Measurements from ENCODE around the gene CEACAM1.
"Not testable (repeated sequence)": the region's sequence is repeated elsewhere in the genome, so short reads cannot be mapped to it uniquely, and the experiment has no call there.

CEACAM1 gene

DNA sequence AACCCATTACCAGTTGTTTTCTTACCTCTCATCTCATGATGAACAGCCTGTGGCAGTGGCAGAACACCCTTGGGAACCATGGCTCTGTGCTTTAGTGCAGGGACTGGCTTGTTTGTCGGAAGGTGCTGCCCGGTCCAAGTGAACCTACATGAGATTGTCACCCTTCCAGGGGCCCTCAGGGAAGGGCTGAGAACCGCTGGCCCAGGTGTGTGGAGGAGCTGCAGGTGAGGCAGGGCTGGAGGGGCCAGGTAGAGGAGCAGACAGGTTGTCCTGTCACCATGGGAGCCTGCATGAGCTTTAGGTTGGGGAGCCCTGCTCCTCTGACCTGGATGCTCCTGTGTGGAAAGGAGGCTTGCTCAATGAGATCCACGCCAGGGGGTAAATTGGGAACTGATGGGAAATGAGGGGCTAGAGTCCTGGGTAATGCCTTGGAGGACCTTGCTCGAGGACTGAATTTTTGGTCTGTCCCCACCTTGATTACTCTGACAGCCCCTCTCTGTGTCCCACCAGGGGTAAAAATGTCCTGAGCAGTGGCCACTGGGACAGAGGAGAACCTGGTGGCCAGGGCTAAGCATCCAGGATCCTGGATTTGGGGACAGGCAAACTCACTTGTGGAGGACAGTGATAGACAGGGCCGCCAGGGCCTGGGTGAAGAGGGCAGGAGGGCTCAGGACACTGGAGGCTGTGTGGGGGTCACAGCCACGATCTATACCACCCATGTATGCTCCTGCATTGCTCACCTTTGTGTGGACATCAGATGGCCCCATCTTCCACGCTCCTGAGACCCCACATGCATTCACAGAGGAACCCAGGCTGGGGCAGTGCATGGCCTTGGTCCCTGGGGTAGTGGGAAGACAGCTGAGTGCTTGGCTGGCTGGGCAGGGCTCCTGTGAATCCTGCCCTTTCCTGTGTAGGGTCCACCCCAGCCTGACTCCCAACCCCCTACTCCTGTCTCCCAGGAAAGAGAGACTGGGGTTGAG is 24.1 kb upstream of the CEACAM1 start:
- DNase-seq, result no peak

DNA sequence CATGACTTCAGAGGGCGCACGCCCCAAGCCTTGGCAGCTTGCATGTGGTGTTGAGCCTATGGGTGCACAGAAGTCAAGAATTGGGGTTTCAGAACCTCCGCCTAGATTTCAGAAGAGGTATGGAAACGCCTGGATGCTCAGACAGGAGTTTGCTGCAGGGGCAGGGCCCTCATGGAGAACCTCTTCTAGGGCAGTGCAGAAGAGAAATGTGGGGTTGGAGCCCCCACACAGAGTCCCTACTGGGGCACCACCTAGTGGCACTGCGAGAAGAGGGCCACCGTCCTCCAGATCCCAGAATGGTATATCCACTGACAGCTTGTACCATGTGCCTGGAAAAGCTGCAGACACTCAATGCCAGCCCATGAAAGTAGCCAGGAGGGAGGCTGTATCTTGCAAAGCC is 22.2 kb upstream of the CEACAM1 start:
- DNase-seq; in situ Hi-C loops (cut with MboI; ENCODE audit: low pct_unique_long_range_greater_than_20kb, low sequenced_read_pairs): not testable (repeated sequence)

More for the DNA sequence above, 24.1 kb upstream of the CEACAM1 start:
- in situ Hi-C loops (cut with MboI; ENCODE audit: low pct_unique_long_range_greater_than_20kb, low sequenced_read_pairs), result no loop called here

DNA sequence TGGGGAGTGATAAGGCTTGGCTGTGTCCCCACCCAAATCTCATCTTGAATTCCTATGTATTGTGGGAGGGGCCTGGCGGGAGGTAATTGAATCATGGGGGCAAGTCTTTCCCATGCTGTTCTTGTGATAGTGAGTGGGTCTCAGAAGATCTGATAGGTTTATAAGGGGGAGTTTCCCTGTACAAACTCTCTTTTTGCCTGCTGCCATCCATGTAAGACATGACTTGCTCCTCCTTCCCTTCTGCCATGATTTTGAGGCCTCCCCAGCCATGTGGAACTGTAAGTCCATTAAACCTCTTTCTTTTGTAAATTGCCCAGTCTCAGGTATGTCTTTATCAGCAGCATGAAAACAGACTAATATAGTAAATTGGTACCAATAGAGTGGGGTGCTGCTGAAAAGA is 20.8 kb upstream of the CEACAM1 start:
- in situ Hi-C loops (cut with MboI; ENCODE audit: low pct_unique_long_range_greater_than_20kb, low sequenced_read_pairs); DNase-seq: not testable (repeated sequence)

DNA sequence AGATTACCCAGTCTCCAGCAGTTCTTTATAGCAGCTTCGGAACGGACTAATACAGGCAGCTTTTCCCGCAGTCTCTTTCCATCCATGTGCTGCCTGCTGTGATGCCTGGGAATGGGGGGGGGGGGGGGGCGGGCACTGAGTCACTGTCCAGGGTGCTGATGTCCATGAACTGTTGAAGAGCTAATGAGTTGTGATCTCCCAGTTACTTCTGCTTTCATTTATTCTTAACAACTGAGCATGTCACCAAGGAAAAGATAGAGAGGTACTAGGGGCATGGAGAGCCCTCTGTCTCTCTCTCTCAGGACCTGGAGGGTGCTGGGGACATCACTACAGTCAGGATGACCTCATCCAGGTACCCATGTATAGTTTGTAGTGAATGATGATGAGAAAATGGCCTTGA is 20.3 kb upstream of the CEACAM1 start:
- in situ Hi-C loops (cut with MboI; ENCODE audit: low pct_unique_long_range_greater_than_20kb, low sequenced_read_pairs), result no loop called here

DNA sequence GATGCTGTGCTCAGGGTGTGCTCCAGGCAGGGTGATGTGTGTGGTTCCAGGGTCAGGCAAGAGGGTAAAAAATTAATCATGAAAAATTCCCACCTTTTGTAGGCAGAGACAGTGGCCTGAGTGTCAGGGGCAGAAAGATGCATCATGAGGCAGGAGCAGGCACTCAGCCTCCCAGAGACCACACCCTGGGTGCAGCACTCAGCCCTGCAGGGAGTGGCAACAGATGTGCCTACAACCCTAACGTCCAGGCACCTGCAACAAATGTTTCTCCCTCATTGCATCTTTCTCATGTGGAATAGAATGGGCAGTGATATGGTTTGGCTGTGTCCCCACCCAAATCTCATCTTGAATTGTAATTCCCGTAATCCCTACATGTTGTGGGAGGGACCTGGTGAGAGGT is 19.6 kb upstream of the CEACAM1 start:
- DNase-seq, result no peak
- in situ Hi-C loops (cut with MboI; ENCODE audit: low pct_unique_long_range_greater_than_20kb, low sequenced_read_pairs), result no loop called here

More for the DNA sequence above, 20.3 kb upstream of the CEACAM1 start:
- DNase-seq, result no peak

DNA sequence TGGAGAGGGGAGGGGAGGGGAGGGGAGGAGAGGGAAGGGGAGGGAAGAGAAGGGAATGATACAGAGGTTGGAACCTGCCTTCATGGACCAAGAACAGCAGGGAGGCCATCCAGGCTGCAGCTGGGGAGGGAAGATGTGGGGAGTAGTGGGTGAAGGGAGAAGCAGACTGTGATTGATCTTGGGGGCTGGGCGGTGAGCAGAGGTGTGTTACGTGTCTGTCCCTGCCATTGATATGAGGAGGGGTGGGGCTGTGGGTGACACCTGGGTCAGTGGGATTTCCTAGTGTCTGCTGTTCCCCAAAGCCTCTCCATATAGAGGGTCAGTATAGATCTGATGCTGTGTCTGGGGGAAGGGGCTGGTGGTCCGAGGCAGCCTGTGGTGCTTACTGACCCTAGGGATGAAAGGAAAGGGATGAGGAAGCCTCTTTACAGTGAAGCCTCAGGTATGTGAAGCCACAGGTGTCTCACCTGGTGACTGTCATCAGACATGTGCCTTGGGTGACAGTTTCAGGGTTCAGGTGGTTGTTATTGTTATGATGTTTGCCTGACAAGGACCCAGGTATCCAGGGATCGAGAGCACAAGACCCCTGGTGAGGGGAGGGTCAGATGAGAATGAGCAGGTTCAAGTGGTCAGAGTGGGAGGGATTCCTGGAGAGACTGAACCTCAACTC is 18.7 kb upstream of the CEACAM1 start:
- in situ Hi-C loops (cut with MboI; ENCODE audit: low pct_unique_long_range_greater_than_20kb, low sequenced_read_pairs), result no loop called here
- no peak for DNase-seq

DNA sequence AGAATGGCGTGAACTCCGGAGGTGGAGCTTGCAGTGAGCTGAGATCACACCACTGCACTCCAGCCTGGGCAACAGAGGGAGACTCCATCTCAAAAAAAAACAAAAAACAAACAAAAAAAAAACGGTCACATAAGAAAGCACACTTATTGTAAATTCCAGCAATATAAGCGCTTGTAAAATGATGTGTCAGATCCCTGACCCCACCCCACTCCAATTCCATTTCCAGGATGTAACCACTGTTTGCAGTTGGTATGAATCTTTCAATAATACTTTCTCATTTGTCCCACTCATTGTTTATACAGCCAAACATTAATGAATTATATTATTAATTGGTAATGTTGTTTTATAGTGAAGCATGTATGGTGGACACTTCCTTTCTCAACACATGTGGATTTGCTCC is 15.9 kb upstream of the CEACAM1 start:
- no peak for DNase-seq
- in situ Hi-C loops (cut with MboI; ENCODE audit: low pct_unique_long_range_greater_than_20kb, low sequenced_read_pairs), result no loop called here

DNA sequence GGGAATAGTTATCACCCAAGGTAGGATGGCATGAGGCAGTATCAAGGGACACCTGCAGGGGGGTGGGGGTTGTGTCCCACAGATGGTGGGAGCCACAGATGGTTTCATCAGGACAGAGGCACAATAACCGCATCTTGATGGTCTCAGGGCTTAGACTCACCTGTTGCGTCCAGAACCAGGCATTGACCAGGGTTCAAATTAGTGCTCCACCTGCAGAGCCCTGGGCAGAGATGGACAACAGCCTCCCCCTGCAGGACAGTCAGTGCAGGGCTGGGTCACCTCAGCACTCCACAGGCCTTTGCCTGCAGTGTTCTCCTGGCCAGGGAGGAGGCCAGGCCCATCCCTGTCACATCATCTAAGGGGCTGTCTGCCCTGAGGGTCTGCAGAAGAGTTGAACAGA is 14.5 kb upstream of the CEACAM1 start:
- in situ Hi-C loops (cut with MboI; ENCODE audit: low pct_unique_long_range_greater_than_20kb, low sequenced_read_pairs), result no loop called here
- no peak for DNase-seq

DNA sequence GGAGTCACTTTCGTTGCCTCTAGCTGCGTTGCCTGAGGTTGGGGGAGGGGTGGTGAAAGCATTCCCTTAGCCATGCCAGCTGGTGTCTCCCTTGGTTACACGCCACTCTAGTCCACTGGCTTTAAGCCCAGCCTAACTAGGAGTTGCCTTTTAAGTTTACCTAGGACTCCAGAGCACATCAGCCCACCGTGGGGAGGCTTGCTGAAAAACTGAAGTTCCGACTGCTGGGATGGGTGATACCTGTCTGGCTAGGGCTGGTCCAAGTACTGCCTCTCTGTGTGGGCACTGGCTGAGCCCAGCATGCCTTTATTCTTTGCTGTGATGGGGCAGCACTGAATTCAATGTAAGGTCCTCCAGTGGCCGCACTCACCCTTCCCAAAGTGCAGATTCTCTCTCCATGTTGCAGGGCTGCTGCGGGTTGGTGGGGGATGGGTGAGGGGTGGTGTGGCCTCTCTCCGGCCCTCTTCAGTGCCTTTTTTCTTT is 11.8 kb upstream of the CEACAM1 start:
- in situ Hi-C loops (cut with MboI; ENCODE audit: low pct_unique_long_range_greater_than_20kb, low sequenced_read_pairs), result no loop called here
- no peak for DNase-seq

DNA sequence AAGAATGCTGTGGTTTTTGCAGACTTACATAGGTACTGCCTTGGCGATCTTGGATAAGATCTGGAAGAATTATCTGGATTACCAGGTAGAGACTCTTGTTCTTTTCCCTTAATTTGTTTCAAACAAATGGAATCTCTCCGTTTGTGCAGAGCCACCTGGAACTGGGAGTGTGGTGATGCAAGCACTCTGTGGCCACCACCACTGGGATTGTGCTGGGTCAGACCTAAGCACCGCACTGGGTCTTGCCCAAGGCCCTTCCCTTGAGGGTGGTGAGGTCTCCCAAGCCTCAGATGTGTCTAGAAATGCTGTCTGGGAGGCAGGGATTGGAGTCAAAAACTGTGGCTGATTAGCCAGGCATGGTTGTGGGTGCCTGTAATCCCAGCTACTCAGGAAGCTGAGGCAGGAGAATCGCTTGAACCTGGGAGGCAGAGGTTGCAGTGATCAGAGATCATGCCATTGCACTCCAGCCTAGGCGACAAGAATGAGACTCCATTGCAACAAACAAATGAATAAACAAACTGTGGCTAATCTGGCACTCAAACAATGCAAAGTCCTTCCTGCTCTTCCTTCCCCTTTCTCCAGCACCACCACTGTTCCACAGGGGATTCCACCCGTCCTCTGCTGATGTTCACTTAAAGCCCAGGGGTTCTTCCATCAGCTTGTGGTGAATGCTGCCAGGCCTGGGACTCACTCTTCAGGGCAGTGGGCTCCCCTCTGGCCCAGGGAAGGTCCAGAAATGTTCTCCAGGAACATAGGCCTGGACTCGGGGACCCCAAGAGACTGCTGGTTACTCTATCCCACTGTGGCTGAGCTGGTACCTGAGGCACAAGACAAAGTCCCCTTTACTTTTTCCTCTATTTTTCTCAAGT is 10.8 kb upstream of the CEACAM1 start:
- DNase-seq, result no peak
- in situ Hi-C loops (cut with MboI; ENCODE audit: low pct_unique_long_range_greater_than_20kb, low sequenced_read_pairs), result no loop called here

DNA sequence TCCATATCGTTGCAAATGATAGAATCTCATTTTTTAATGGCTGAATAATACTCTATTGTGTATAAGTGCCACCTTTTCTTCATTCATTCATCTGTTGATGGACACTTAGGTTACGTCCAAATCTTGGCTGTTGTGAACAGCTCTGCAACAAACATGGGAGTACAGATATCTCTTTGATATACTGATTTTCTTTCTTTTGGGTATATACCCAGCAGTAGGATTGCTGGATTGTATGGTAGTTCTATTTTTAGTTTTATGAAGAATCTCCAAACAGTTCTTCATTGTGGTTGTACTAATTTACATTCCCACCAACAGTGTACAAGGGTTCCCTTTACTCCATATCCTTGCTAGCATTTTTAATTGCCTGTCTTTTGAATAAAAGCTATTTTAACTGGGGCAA is 7.0 kb upstream of the CEACAM1 start:
- DNase-seq; in situ Hi-C loops (cut with MboI; ENCODE audit: low pct_unique_long_range_greater_than_20kb, low sequenced_read_pairs): not testable (repeated sequence)

DNA sequence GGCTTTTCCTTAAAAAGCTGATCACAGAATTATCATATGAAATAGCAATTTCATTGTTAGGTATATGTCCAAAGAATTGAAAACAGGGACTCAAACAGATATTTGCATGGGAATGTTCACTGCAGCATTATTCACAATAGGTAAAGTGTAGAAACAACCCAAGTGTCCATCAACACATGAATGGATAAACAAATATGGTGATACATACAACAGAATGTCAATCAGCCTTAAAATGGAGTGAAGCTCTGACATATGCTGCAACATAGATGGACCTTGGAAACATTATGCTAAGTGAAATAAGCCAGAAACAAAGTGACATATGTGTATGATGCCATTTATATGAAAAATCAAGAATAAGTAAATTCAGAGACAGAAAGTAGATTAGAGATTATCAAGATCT is 6.1 kb upstream of the CEACAM1 start:
- no peak for DNase-seq
- in situ Hi-C loops (cut with MboI; ENCODE audit: low pct_unique_long_range_greater_than_20kb, low sequenced_read_pairs), result no loop called here

DNA sequence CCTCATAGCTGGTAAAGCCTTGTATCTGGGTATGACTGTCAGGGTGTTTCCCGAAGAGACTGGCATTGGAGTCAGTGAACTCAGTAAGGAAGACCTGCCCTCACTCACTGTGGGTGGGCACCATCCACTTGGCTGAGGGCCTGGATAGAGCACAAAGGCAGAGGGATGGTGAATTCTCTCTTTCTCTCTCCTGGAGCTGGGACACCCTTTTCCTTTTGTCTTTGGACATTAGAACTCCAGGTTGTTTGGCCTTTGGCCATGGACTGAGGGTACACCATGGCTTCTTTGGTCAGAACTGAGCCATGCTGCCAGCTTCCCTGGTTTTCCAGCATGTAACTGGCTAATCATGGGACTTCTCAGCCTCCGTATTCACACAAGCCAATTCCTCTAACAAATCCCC is 4.6 kb upstream of the CEACAM1 start:
- in situ Hi-C loops (cut with MboI; ENCODE audit: low pct_unique_long_range_greater_than_20kb, low sequenced_read_pairs), result no loop called here

DNA sequence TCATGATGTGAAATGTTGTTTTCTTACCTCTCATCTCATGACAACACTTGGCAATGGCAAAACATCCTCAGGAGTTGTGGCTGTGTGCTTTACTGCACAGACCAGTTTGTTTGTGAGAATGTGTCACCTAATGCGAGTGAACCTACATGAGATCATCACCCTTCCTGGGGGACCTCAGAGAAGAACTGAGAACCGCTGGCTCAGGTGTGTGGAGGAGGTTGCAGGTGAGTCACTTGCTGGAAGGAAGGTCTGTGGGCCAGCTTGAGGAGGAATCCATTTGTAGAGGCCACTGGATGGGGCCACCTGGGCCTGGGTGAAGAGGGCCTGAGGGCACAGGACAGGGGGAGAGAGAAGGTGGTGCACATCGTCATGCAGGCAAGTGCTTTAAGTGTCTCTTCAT is 3.0 kb upstream of the CEACAM1 start:
- in situ Hi-C loops (cut with MboI; ENCODE audit: low pct_unique_long_range_greater_than_20kb, low sequenced_read_pairs), result no loop called here
- no peak for DNase-seq

More for the DNA sequence above, 4.6 kb upstream of the CEACAM1 start:
- no peak for DNase-seq

DNA sequence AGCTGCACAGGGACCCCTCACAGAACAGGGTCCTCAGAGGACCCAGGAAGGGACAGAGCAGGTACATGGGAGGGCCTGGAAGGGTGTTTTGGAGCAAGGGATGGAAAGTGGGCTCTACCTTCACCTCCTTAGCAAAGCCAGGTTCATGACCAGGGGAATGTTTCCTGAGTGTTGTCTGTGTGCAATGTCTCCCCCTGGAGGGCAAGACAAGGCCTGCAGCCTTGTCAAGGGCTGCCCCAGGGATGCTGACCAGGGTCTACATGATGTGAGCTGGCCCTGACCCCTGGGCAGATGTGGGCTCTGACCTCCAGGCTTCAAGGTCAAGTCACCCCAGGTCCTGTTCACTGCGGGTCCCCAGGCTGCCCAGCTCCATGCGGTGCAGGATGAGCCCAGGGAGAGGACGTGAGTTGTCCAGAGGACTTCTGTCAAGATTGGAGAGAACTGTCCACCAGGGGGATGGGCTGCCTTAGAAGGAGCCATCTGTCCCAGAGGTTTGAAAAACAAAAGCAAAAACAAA is 1.0 kb upstream of the CEACAM1 start:
- in situ Hi-C loops (cut with MboI; ENCODE audit: low pct_unique_long_range_greater_than_20kb, low sequenced_read_pairs), result no loop called here
- DNase-seq, result peak; percentile 49

DNA sequence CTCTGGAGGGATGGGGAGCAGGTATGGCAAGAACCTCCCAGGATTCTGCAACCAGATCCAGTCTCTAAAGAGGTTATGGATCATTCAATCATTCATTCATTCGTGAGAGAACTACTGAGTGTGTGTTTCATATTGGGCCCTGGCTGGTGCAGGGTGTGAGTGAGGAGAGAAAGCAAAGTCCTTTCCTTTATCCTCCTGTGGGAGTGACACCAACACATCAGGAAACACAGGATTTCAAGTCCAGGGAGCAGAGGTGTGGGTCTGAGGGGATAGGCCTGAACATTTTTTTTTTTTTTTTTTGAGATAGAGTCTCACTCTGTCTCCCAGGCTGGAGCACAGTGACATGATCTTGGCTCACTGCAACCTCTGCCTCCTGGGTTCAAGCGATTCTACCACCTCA is 3.3 kb downstream of the CEACAM1 start:
- in situ Hi-C loops (cut with MboI; ENCODE audit: low pct_unique_long_range_greater_than_20kb, low sequenced_read_pairs), result no loop called here
- DNase-seq, result no peak

DNA sequence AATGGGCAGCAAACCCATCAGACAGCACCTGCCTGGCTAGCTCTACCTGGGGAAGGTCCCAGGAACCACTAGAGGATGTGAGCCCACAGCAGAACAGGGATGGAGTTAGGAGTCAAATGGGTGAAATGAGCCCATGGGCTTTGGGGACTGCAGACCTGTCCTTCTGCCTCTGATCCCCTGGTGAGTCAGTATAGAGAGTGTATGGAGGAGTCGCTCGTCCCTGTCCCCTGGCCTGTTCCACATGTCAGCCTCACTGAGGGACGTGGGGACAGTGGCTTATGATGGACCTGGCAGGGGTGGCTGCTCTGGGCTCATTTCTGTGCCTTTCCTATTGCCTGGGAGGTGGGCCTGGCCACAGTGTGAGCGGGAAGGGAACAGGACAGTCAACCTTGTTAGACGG is 4.0 kb downstream of the CEACAM1 start:
- in situ Hi-C loops (cut with MboI; ENCODE audit: low pct_unique_long_range_greater_than_20kb, low sequenced_read_pairs), result no loop called here
- no peak for DNase-seq

DNA sequence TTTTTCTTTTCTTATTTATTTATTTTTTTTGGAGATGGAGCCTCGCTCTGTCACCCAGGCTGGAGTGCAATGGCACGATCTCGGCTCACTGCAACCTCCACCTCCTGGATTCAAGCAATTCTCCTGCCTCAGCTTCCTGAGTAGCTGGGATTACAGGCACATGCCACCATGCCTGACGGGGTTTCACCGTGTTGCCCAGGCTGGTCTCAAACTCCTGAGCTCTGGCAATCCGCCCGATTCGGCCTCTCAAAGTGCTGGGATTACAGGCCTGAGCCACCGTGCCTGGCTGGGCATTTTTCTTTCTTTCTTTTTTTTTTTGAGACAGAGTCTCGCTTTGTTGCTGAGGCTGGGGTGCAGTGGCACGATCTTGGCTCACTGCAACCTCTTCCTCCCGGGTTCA is 6.0 kb downstream of the CEACAM1 start:
- DNase-seq; in situ Hi-C loops (cut with MboI; ENCODE audit: low pct_unique_long_range_greater_than_20kb, low sequenced_read_pairs): not testable (repeated sequence)

DNA sequence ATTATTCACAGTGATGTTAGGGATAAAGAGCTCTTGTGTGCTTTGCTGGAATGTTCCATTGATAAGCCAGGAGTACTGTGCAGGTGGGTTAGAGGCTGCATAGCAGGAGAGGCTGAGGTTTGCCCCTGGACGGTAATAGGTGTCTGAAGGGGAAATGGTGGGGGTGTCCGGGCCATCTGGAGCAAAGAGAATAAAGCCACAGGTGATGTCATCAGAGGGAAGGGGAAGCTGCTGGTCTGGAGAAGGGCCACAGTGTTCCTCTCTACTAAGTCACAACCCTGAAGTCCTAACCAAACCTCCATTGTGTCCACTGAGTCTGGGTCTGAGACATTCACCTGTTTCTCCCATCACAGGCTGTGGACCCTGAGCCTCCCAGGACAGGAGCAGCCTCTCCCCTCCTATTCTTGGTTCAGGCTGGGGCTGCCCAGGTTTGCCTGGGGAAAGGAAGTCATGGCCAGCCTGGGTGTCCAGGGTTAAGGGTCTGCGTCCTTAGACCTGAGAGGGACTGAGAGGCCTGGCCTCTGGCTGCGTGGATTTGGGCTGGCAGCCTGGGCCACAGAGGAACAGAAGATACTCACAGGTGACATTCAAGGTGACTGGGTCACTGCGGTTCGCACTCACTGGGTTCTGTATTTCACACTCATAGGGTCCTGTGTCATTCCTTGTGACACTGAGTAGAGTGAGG is 6.8 kb downstream of the CEACAM1 start:
- DNase-seq, result no peak
- in situ Hi-C loops (cut with MboI; ENCODE audit: low pct_unique_long_range_greater_than_20kb, low sequenced_read_pairs), result no loop called here

Data from KBM-7 (cell line).